HepG2 (cell line): ENCODE results near the gene SLC35B2. TPM values are rescaled to one million over a fixed set of nuclear protein-coding genes. Genes with fewer than 3 reads are reported as not detected.

ENCODE experiments used
- ERF ChIP-seq: IDR thresholded peaks from 2 replicates; pipeline ENCODE4 v1.6.1; 2018; ENCODE audit warnings: missing biosample characterization, missing genetic modification reagents
- IRF2 ChIP-seq: IDR thresholded peaks from 2 replicates; pipeline ENCODE4 v1.6.1; 2018; ENCODE audit warnings: missing genetic modification reagents, missing compliant biosample characterization
- KLF15 ChIP-seq: sonication (generic); formaldehyde crosslinking; IDR thresholded peaks from 2 replicates; pipeline ENCODE4 v1.8.1; 2023; ENCODE audit warnings: borderline replicate concordance, mild to moderate bottlenecking, inconsistent platforms, missing genetic modification reagents, mixed read lengths
- MAF1 ChIP-seq: sonication (generic); formaldehyde crosslinking; IDR thresholded peaks from 2 replicates; pipeline ENCODE4 v1.5.0; 2020; ENCODE audit warnings: missing genetic modification reagents, borderline replicate concordance
- POGZ ChIP-seq: sonication (generic); formaldehyde crosslinking; IDR thresholded peaks from 2 replicates; pipeline ENCODE4 v1.4.0; 2020; ENCODE audit warnings: mild to moderate bottlenecking, missing genetic modification reagents
- RXRA ChIP-seq: sonication (generic); formaldehyde crosslinking; IDR thresholded peaks from 2 replicates; pipeline ENCODE4 v1.5.1; 2020; ENCODE audit warnings: missing genetic modification reagents
- SALL2 ChIP-seq: sonication (generic); formaldehyde crosslinking; IDR thresholded peaks from 2 replicates; pipeline ENCODE4 v1.8.1; 2023; ENCODE audit warnings: mild to moderate bottlenecking, missing genetic modification reagents, inconsistent platforms
- SMARCE1 ChIP-seq: fragments of 450-650 bp; IDR thresholded peaks from 2 replicates; pipeline ENCODE4 v1.6.1; 2017; ENCODE audit warnings: borderline replicate concordance
- TMF1 ChIP-seq: sonication (generic); formaldehyde crosslinking; IDR thresholded peaks from 2 replicates; pipeline ENCODE4 v1.8.1; 2022; ENCODE audit warnings: low read depth, missing genetic modification reagents
- ZNF549 ChIP-seq: sonication (generic); formaldehyde crosslinking; IDR thresholded peaks from 2 replicates; pipeline ENCODE4 v1.5.0; 2020; ENCODE audit warnings: missing genetic modification reagents
- polyA plus RNA-seq, 8 experiments: library from polyadenylated mRNA; depleted of rRNA in 3 of 8; stranded (reverse) in 7 of 8; unstranded in 1 of 8; fragments of >200 nt; fragmentation: Illumina TruSeq in 4 of 8; extraction: Trizol in 4 of 8; gene quantifications; 2 replicates each; pipeline versions ENCODE4 v1.2.1 to v1.2.3, GENCODE V29; 2011 to 2016; ENCODE audit warnings: low read depth in 4 of 8, missing spikeins in 1 of 8, mixed read lengths in 1 of 8; ENCODE audit not compliant: insufficient read depth in 1 of 8
- total RNA-seq, 5 experiments: library from RNA; depleted of rRNA; stranded (reverse); fragments of >200 nt; fragmentation: Illumina TruSeq; extraction: Trizol; gene quantifications; 2 replicates each; pipeline ENCODE4 v1.2.3, GENCODE V29; 2016; ENCODE audit warnings: low read depth in 1 of 5
- TF ChIP-seq, protein P1 (sequence below): sonication (generic); formaldehyde crosslinking; IDR thresholded peaks from 2 replicates; pipeline ENCODE4 v1.8.1; 2023; ENCODE audit warnings: mild to moderate bottlenecking, inconsistent platforms, moderate library complexity, missing genetic modification reagents, borderline replicate concordance
- TF ChIP-seq, protein P2 (sequence below): IDR thresholded peaks from 2 replicates; pipeline ENCODE4 v1.6.1; 2016; ENCODE audit warnings: low read depth, missing genetic modification reagents, missing compliant biosample characterization
- TF ChIP-seq, protein P3 (sequence below), 2 experiments: sonication (generic) in 1 of 2; formaldehyde crosslinking in 1 of 2; IDR thresholded peaks; 2 replicates each; pipeline versions ENCODE4 v1.6.1 to v1.9.0; 2014 to 2022; ENCODE audit warnings: antibody characterized with exemption in 1 of 2, borderline replicate concordance in 1 of 2, inconsistent platforms in 1 of 2, low read depth in 1 of 2, missing genetic modification reagents in 1 of 2
- TF ChIP-seq, protein P4 (sequence below): sonication (generic); formaldehyde crosslinking; IDR thresholded peaks from 2 replicates; pipeline ENCODE4 v1.4.0; 2020; ENCODE audit warnings: missing genetic modification reagents, borderline replicate concordance

The SLC35B2 gene
- total and polyA plus RNA-seq, 2 of the 13 experiments (the other 11 are each of a cell fraction or from before 2014, with no cell fraction given): 61.1 to 148 TPM

DNA sequence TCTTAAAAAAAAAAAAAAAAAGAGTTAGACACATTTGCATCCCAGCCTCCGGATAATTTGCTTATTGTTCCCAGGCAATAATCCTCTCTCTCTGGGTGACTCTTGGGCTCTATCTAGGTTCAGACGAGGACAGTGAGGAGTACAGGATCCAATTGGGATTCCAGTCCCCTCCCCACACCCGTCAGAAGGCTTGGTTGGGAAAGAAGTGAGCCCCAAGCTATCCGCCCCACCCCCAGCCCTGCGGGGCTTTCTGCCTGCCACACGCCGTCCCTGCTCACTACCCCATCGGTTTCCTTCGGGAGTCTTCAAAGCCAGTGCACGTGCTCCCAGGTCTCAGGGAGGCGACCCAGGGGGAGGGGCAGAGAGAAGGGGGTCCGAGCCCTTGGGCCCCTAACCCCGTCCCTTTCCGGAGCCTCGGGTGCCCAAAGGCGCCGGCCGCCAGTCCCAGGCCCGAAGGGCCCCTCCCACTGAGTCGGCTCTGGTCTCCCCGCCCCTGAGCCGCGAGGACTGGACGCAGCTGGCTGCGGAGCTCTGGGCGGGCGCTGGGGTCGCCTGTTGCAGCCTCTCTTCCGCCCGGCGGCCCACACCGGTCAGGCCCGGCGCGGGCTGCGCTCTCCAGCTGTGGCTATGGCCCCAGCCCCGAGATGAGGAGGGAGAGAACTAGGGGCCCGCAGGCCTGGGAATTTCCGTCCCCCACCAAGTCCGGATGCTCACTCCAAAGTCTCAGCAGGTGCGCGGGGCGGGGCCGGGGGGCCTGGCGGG, 38.1 kb downstream of the SLC35B2 start (continued):
- TF ChIP-seq, protein P1, sequence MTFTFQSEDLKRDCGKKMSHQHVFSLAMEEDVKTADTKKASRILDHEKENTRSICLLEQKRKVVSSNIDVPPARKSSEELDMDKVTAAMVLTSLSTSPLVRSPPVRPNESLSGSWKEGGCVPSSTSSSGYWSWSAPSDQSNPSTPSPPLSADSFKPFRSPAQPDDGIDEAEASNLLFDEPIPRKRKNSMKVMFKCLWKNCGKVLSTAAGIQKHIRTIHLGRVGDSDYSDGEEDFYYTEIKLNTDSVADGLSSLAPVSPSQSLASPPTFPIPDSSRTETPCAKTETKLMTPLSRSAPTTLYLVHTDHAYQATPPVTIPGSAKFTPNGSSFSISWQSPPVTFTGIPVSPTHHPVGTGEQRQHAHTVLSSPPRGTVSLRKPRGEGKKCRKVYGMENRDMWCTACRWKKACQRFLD (CRISPR knock-in tag): no peak; the same call in 1 of the 2 replicates
- no peak for TF ChIP-seq IRF2
- TF ChIP-seq TMF1 (CRISPR knock-in tag): no peak
- TF ChIP-seq SALL2: peak; percentile 77
- TF ChIP-seq SMARCE1: no peak
- TF ChIP-seq, protein P2, sequence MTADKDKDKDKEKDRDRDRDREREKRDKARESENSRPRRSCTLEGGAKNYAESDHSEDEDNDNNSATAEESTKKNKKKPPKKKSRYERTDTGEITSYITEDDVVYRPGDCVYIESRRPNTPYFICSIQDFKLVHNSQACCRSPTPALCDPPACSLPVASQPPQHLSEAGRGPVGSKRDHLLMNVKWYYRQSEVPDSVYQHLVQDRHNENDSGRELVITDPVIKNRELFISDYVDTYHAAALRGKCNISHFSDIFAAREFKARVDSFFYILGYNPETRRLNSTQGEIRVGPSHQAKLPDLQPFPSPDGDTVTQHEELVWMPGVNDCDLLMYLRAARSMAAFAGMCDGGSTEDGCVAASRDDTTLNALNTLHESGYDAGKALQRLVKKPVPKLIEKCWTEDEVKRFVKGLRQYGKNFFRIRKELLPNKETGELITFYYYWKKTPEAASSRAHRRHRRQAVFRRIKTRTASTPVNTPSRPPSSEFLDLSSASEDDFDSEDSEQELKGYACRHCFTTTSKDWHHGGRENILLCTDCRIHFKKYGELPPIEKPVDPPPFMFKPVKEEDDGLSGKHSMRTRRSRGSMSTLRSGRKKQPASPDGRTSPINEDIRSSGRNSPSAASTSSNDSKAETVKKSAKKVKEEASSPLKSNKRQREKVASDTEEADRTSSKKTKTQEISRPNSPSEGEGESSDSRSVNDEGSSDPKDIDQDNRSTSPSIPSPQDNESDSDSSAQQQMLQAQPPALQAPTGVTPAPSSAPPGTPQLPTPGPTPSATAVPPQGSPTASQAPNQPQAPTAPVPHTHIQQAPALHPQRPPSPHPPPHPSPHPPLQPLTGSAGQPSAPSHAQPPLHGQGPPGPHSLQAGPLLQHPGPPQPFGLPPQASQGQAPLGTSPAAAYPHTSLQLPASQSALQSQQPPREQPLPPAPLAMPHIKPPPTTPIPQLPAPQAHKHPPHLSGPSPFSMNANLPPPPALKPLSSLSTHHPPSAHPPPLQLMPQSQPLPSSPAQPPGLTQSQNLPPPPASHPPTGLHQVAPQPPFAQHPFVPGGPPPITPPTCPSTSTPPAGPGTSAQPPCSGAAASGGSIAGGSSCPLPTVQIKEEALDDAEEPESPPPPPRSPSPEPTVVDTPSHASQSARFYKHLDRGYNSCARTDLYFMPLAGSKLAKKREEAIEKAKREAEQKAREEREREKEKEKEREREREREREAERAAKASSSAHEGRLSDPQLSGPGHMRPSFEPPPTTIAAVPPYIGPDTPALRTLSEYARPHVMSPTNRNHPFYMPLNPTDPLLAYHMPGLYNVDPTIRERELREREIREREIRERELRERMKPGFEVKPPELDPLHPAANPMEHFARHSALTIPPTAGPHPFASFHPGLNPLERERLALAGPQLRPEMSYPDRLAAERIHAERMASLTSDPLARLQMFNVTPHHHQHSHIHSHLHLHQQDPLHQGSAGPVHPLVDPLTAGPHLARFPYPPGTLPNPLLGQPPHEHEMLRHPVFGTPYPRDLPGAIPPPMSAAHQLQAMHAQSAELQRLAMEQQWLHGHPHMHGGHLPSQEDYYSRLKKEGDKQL (CRISPR knock-in tag): no peak
- peak; percentile 62; the same call in 1 of the 2 replicates for TF ChIP-seq ZNF549 (CRISPR knock-in tag)
- TF ChIP-seq, protein P3, sequence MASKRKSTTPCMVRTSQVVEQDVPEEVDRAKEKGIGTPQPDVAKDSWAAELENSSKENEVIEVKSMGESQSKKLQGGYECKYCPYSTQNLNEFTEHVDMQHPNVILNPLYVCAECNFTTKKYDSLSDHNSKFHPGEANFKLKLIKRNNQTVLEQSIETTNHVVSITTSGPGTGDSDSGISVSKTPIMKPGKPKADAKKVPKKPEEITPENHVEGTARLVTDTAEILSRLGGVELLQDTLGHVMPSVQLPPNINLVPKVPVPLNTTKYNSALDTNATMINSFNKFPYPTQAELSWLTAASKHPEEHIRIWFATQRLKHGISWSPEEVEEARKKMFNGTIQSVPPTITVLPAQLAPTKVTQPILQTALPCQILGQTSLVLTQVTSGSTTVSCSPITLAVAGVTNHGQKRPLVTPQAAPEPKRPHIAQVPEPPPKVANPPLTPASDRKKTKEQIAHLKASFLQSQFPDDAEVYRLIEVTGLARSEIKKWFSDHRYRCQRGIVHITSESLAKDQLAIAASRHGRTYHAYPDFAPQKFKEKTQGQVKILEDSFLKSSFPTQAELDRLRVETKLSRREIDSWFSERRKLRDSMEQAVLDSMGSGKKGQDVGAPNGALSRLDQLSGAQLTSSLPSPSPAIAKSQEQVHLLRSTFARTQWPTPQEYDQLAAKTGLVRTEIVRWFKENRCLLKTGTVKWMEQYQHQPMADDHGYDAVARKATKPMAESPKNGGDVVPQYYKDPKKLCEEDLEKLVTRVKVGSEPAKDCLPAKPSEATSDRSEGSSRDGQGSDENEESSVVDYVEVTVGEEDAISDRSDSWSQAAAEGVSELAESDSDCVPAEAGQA (IDR thresholded peaks at IDR 0.05; ENCODE audit: low read depth): no peak; the same call in 1 of the 2 replicates
- TF ChIP-seq, protein P3 (CRISPR knock-in tag; IDR thresholded peaks at IDR 0.05; ENCODE audit: borderline replicate concordance): no peak; the same call in 1 of the 2 replicates
- TF ChIP-seq, protein P4, sequence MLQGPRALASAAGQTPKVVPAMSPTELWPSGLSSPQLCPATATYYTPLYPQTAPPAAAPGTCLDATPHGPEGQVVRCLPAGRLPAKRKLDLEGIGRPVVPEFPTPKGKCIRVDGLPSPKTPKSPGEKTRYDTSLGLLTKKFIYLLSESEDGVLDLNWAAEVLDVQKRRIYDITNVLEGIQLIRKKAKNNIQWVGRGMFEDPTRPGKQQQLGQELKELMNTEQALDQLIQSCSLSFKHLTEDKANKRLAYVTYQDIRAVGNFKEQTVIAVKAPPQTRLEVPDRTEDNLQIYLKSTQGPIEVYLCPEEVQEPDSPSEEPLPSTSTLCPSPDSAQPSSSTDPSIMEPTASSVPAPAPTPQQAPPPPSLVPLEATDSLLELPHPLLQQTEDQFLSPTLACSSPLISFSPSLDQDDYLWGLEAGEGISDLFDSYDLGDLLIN (CRISPR knock-in tag): no peak
- no peak for TF ChIP-seq POGZ
- peak; percentile 74; the same call in 1 of the 2 replicates for TF ChIP-seq ERF (CRISPR knock-in tag)
- TF ChIP-seq RXRA (CRISPR knock-in tag): peak; percentile 60; the same call in 1 of the 2 replicates
- no peak for TF ChIP-seq KLF15
- TF ChIP-seq MAF1 (CRISPR knock-in tag): no peak
